HG02981 (cell line): ENCODE results near the gene GSG1L.
"Not testable (repeated sequence)": the region's sequence is repeated elsewhere in the genome, so short reads cannot be mapped to it uniquely, and the experiment has no call there.

Source experiments
- ATAC-seq: cut with Tn5 transposase; IDR thresholded peaks from one replicate; pipeline ENCODE4 v1.9.1; 2021; ENCODE audit warnings: mild to moderate bottlenecking, moderate library complexity; ENCODE audit not compliant: unreplicated experiment

GSG1L gene

DNA sequence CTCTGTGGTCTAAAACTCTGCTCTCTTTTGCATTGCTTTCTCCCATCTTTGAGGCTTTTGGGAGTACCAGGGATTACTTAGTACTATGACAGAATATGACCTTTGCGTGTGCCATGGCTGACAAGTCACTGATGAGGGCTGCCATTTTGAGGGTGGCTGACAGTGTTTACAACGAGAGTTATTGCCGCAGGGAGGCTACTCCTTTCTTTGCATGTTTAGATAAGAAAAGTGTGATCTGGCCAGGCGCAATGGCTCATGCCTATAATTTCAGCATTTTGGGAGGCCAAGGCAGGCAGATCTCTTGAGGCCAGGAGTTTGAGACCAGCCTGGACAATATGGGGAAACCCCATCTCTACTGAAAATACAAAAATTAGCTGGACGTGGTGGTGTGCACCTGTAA lies 77.5 kb downstream of the GSG1L start:
- no peak for ATAC-seq

DNA sequence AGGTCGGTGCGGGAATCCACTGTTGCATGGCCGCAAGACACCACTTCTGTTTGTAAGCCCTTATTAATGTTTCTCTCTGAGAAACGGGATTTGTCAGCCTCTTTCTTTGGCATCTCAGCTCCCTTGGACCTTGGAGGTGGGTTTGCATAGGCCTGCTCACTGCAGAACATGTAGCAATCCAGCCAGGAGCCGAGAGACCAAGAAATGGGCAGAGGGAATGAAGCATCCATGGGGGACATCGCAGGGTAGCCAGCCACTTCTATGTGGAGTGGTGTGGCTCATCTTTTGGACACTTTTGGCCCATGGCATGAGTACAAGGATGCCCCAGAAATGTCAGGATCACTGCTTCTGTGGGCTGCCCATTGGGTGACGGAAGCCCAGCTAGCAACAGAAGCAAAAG lies 79.4 kb downstream of the GSG1L start:
- ATAC-seq = no peak

DNA sequence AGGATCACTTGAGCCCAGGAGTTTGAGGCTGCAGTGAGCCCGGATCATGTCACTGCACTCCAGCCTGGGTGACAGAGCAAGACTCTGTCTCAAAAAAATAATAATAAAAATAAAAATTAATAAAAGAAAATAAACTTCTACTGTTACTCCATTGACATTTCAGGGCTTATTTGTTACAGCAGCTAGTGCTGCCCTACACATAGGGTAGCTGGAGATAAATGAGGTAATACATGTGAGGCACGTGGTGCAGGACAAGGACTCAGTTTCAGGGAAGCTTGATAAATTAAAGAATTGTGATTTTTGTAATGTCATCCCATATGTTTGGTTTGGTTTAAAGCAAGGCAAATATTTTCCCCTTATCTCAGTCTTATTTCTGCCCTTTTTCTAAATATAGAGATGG lies 80.3 kb downstream of the GSG1L start:
- no peak for ATAC-seq

DNA sequence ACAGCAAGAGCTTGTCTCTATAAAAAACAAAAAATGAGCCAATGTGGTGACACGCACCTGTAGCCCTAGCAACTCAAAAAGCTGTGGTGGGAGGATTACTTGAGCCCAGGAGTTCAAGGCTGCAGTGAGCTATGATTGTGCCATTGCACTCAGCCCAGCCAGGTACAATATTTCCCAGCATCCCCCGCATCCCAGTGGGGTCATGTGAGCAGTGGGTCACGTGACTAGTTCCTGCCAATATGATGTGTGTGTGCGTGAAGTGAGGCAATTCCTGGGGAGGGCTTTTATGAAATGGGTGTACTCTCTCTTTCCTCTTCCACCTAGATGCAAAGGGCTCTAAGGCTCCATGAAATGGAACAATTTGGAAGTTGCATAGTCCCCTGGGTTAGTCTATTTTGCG lies 81.3 kb downstream of the GSG1L start:
- no peak for ATAC-seq

DNA sequence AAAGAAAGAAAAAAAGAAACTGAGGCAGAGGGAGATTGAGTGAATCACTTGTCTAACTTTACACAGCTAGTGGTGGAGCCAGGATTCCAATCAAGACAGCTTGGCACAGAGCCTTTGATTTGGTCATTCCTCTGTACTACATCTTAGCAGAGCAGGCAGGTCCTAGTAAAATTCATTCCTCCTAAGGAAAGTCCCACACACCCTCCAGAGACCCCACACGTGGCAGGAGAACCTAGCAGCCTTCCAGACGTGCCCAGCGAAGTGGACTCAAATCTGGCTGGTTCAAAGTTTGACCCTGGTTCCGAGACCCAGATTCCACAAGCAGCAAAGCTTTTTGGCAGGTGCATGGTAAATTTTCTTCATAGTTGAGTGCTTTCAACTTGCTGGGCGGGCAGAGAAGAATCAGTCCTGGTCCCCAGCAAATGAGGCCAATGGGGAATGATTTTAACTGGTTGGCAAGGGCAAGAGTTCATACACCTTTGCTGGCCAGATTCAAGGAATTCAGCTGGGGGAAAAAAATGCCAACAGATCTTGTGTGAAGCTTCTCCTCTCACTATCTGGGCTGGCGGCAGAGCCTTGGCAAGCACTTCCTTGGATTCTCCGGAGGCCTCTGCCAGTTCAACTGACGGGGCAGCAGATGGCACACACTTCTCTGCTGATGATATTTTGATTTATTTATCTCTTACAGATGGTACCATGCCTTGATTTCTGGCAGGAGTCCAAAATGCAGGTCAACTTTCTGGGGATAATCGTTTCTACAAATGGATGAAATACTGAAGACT lies 82.4 kb downstream of the GSG1L start:
- ATAC-seq = no peak

DNA sequence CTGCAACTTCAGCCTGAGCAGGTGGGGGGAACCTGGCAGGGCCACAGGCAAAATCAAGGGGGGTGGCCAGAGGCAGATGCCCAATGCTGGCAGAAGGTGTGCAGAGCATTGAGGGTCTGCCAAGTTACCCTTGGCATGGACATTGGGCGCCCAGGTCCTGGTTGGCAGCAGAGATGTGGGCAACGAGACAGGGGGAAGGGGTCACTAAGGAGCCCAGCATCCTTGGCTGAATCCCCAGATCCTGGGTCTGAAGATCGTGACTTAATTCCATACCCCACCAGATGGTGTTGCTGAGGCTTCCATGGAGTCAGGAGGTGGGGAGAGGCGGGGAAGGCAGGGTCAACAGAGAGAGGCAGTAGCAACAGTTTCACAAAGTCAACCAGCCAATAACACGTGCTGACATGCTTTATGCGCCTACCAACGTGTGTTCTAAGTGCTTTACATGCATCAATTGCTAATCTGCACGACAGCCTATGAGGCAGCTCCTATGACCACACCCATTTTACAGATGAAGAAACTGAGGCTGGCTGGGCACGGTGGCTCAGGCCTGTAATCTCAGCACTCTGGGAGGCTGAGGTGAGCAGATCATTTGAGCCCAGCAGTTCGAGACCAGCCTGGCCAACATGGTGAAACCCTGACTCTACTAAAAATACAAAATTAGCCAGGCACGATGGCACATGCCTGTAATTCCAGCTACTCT lies 83.3 kb downstream of the GSG1L start:
- no peak for ATAC-seq

DNA sequence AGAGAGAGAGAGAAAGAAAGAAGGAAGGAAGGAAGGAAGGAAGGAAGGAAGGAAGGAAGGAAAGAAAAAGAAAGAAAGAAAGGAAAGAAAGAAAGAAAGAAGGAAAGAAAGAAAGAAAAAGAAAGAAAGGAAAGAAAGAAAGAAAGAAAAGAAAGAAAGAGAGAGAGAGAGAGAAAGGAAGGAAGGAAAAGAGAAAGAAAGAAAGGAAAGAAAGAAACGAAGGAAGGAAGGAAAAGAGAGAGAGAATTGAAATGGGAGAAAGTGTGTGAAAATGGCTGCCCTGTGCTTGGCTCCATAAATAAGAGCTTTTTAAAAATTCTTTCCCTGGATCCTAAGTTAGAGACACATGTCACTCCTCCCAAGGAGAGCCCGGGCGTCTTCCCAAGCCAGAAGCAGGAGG lies 83.8 kb downstream of the GSG1L start:
- ATAC-seq = not testable (repeated sequence)

DNA sequence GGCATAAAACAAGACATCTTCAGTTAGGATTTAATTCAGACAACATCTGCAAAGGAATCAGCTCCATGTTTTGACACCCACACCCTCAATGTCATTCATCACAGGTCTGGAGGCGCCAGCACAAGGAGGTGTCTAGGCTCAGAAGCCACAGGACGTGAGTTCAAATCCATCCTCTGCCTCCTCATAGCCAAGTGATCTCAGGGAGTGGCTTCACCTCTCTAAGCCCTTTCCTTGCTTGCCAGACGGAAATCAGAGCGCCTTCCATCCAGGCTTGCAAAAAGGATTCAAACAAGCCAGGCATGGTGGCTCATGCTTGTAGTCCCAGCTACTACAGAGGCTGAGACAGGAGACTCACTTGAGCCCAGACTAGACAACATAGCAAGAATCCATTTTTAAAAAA lies 84.6 kb downstream of the GSG1L start:
- no peak for ATAC-seq

DNA sequence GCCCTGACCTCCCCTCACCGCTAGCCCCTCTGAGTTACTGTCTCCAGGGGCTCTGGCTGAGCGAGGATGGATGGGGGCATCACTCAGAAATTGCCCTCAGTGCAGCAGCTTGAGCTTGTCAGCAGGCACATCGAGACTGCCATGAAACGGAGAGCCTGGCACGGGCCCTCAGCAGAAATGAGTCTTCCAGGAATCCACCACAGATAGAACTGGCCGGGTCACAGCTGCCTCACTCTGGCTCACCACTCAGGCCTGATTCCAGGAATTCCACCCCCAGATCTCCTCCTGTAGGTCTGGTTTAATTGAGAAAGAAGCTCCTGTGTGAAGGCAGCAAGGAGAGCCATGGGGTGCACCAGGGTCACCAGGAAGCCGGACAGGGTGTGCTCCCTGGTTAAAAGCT lies 85.5 kb downstream of the GSG1L start:
- no peak for ATAC-seq

DNA sequence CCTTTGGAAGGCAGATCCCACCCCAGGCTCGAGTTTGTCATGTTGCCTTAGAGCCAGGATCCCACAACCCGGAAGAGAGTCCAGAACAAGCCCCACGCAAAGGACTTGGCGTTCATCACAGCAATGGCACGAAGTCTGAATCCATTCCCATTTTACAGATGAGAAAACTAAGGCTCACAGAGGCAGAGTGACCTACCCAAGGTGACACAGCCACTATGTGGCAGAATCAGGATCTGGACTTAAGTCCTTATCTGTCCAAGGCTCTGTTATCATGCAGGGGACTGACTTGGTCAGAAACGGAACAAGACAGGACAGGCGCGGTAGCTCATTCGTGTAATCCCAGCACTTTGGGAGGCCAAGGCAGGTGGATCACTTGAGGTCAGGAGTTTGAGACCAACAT lies 86.5 kb downstream of the GSG1L start:
- ATAC-seq = no peak

DNA sequence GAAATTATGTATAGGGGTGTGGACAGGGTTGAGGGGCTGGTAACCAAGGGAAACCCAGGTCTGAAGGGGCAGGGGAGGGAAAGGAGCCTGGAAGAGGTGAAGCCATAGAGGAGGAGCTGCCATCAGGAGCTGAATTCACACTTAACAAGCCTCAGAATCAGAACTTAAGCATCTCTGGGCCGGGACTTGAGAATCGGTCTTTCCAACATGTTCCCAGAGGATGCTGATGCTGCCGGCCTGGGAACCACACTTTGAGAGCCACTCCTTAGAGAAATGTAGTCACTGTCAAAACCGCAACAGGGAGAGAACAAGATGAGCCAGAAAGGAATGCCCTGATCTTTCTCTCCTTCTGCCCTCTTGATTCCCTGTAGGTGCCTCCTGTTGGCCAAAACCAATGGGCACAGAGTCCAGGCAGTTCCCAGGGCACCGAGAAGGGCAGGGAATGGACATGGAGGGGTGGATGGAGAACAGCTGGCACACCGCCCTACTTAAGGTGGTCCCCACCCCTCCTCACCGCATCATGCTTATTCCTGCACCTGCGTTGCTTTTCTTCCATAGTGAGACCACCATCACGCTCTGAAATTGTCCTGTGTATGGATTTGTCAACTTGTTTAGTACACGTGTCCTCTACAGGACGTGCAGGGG lies 88.5 kb downstream of the GSG1L start:
- no peak for ATAC-seq

DNA sequence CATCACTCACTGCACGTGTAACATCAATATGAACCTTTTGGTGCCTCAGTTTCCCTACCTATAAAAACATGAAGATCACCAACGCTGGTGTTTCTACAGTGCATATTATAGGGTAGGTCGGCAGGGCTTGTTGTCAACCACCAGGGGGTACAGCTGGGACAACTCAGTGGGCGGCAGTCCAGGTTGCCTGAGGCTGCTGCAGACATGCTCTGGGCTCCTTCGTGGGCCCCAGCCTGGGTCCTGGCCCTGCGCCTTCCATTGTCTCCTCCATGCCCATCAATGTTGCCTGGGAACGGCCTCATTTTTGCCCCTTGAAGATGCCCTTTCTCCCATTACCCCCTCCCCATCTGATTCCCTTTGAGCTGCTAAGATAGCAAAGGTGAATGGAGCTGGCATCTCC lies 89.8 kb downstream of the GSG1L start:
- no peak for ATAC-seq

DNA sequence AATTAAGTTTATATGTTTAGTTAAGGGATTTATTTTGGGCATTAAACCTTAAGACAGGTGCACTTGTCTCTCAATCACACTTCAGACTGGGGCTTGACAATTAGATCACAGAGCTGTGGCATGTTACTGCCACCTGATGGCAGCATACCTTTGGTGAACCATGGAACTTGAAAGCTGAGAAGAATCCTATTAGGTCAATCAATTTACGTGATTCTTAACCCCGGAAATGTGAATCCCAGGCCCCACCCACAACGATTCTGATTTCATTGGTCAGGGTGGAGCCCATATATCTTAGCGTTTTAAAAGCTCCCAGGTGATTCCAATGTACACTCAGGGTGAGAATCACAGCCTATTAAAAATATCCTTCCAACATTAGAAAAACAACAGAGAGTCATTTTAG lies 91.0 kb downstream of the GSG1L start:
- ATAC-seq = no peak

DNA sequence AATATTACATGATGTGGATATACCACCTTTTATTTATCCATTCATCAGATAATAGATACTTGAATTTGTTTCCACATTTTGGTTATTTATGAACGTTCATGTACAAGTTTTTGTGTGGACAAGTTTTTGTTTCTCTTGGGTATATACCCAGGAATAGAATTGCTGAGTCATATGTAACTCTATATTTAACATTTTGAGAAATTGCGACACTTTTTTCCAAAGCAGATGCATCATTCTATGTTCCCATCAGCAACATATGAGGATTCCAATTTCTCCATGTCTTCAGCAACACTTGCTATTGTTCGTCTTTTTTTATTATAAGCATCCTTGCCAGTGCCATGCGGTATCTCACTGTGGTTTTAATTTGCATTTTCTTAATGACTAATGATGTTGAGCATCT lies 93.9 kb downstream of the GSG1L start:
- no peak for ATAC-seq

DNA sequence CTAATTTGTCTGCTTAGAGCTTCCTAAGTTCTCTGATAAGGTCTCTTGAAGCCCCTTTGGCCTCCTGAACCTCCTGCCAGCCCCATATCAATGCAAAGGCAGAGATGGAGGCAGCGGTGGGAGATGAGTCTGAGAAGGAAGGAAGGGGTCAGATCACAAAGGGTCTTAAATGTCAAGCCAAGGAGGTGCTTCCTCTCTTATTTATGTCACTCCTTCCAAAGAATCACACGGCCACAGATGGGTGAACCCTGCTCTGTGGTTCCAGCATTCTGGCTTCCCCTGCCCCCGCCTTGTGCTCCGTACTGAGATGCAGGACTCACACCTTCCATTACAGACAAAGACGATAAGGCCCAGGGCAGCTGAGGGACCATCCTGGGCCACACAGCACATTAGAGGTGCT lies 96.3 kb downstream of the GSG1L start:
- no peak for ATAC-seq

DNA sequence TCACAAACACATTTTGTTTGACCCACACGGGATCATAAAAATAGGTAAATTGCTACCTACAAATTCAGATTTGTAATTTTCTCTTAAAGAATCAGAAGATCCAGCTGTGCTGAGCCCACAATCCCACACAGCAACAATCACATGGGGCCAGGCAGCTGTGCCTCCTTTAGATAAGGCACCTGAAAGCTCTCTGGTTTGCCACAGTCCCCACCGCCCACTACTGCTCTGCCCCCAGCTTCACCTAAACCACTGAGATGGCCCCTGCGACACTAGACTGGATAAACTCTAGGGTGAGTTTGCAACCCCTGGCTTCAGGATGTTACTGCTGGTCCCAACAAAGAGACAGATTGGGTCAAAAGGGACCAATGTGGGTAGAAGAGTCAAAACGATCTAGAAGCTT lies 96.8 kb downstream of the GSG1L start:
- ATAC-seq = no peak

DNA sequence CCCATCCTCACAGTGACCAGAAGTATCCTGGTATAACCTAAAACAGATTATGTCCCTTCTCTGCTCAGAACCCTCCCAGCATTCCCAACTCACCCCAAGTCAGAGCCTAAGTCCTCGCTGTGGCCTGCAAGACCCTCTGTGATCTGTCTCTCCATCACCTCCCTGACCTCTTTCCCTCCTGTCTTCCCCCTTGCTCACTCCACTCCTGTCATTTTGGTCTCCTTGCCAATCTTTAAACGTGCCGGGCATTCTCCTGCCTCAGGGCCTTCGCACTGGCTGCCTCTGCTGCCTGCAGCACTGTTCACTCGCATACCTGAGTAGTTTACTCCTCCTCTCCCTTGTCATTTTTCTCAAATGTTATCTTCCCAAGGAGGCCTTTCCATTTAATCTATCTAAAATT lies 97.7 kb downstream of the GSG1L start:
- no peak for ATAC-seq

DNA sequence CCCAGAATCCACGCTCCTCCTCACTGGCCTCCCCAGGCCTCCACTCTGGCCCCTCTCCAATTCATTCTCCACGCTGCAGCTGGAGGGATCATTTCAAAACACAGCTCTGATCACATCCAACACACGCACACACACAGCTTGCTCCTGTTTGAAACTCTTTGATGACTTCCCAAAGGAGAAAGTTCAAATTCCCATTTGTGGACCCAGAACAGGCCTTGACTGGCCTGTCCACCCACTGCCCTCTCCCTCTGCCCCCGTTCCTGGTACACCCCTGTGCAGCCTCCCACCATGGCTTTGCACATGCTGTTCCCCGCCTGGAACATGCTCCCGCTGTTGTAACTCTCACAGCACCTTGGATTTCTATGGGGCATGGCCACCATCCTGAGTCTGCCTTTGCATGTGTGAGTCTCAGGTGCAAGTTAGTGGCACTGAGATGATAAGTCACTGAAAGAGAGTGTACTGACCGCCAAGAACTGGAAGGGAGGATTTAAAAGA lies 100.0 kb downstream of the GSG1L start:
- ATAC-seq = no peak

DNA sequence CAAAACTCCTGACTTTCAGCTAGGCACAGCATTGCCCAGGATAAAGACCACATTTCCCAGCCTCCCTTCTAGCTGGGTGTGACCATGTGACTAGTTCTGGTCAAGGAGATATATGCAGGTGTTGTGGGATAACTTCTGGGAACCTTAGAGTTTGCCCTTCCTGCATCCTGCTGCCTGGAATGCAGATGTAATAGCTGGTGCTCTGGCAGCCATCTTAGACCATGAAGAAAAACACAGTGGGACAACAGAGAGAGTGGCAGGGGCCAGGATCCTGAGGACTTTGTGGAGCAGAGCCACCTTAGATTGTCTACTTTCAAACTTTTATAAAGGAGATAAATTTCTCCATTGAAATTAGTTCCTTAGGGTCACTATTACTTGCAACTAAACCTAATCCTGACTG lies 101.3 kb downstream of the GSG1L start:
- ATAC-seq = no peak

DNA sequence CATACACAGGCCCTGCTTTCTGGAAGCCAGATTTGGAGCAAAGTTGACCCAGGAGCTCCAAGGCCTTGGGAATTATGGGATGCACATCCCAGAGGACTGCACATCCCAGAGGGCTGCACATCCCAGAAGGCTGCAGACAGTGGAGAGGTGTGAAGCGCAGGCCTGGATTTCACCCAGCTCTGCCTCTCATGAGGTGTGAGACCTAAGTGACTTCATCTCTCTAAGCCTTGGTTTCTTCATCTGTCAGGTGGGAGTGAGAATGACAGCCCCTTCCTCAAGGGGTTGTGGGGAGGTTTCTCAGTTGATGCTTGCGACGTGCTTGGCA lies 102.3 kb downstream of the GSG1L start:
- ATAC-seq = no peak

DNA sequence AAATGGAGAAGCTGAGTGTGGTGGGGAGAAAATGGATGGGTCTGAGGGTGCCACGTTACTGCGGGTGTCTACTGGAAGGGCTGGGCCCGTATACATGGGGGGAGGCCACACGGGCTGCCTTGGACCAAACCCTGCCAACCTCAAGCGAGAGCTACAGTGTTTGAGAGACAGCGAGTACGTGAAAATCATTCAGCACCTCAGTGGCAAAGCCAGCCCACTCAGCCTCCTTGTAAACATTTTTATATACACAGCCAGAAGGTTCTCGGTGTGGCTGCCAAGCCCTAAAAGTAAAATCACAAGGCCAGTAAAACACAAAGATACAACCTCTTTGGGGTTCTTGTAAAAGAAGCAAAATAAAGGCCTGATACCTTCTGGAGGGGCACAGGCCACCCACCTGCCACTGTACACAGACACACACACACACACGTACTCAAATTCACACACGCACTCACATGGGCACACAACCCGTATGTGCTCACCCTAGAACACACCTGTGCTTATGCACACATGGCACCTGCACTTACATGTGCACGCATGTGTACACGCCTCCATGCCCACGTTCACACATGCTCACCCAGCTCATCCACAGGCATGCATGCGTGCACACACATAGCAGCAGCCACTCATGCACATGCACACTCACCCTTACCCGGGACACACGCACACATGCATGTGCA lies 102.8 kb downstream of the GSG1L start:
- no peak for ATAC-seq

DNA sequence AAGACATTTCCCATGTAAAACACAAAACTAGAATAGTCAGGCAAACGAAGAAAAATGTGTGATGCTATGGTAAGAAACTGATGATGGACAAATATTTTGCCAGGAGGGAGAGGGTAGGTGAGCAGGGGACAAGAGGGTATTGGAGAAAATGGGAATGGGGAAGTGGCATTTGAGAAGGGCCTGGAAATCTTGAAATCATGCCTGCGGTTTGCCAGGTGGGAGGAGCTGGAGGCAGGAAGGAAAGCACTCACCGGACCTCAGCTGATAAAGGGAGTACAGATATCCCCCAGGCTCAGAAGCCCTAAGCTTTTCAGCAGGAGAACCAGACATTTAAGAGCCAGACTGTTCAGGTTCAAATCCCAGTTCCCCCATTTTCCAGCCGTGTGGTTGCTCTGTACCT lies 103.6 kb downstream of the GSG1L start:
- ATAC-seq = no peak
